Measurements from ENCODE around the gene CLCN3.
"Not testable (repeated sequence)": the region's sequence is repeated elsewhere in the genome, so short reads cannot be mapped to it uniquely, and the experiment has no call there.

CLCN3 gene

GRCh38 chr4:169758401-169758962 is 138.1 kb downstream of the CLCN3 start:
- DNase-seq (ENCODE audit: insufficient read length, low spot score), result no peak
- no peak for FAIRE-seq
- TF ChIP-seq CTCF (IDR thresholded peaks at IDR 0.05; ENCODE audit: insufficient read depth, missing control alignments), result no peak

GRCh38 chr4:169761846-169762245 is 141.5 kb downstream of the CLCN3 start:
- FAIRE-seq (no peak), DNase-seq (ENCODE audit: insufficient read length, low spot score) (no peak)
- TF ChIP-seq CTCF (IDR thresholded peaks at IDR 0.05; ENCODE audit: insufficient read depth, missing control alignments), result no peak

- no peak for FAIRE-seq
- no peak for DNase-seq (ENCODE audit: insufficient read length, low spot score)
- TF ChIP-seq CTCF (IDR thresholded peaks at IDR 0.05; ENCODE audit: insufficient read depth, missing control alignments), result no peak
These were observed 145.5 kb downstream of the CLCN3 start for GRCh38 chr4:169765835-169766234.

GRCh38 chr4:169766741-169767140 is 146.4 kb downstream of the CLCN3 start:
- no peak for TF ChIP-seq CTCF (IDR thresholded peaks at IDR 0.05; ENCODE audit: insufficient read depth, missing control alignments)
- DNase-seq (ENCODE audit: insufficient read length, low spot score) (no peak), FAIRE-seq (no peak)

GRCh38 chr4:169768385-169768784 is 148.0 kb downstream of the CLCN3 start:
- TF ChIP-seq CTCF (IDR thresholded peaks at IDR 0.05; ENCODE audit: insufficient read depth, missing control alignments), result no peak
- FAIRE-seq (peak; percentile 21), DNase-seq (ENCODE audit: insufficient read length, low spot score) (no peak)

GRCh38 chr4:169770416-169770815 is 150.0 kb downstream of the CLCN3 start:
- TF ChIP-seq CTCF (IDR thresholded peaks at IDR 0.05; ENCODE audit: insufficient read depth, missing control alignments), result no peak
- DNase-seq (ENCODE audit: insufficient read length, low spot score), result no peak
- FAIRE-seq, result no peak

GRCh38 chr4:169771556-169772080 is 151.2 kb downstream of the CLCN3 start:
- DNase-seq (ENCODE audit: insufficient read length, low spot score); FAIRE-seq: not testable (repeated sequence)
